Right atrium auricular region (tissue), 2 donors: ENCODE measurements around the gene ZNF335. TPM values are rescaled to one million over a fixed set of nuclear protein-coding genes. Genes with fewer than 3 reads are reported as not detected.
"Not testable (repeated sequence)": the region's sequence is repeated elsewhere in the genome, so short reads cannot be mapped to it uniquely, and the experiment has no call there.

Experiments used
- DNase-seq: peaks from one replicate; pipeline ENCODE4 v3.0.0-alpha.2; 2019; ENCODE audit warnings: low spot score
- H3K27ac ChIP-seq, 2 donors: fragments of 200-600 bp; sonication (generic); 1 replicate in 1 of 2; 2 replicates in 1 of 2; pipeline ENCODE4 v1.5.1; 2016 to 2019
- H3K27me3 ChIP-seq, 2 donors: fragments of 200-600 bp; sonication (generic); one replicate each; pipeline versions ENCODE4 v1.5.1 to v1.6.0; 2017 to 2019
- H3K36me3 ChIP-seq: fragments of 200-600 bp; sonication (generic); one replicate; pipeline ENCODE4 v1.5.1; 2016
- H3K4me1 ChIP-seq, 2 donors: fragments of 200-600 bp; sonication (generic); one replicate each; pipeline versions ENCODE4 v1.5.1 to v1.6.0; 2017 to 2019
- H3K4me3 ChIP-seq, 2 donors: fragments of 200-600 bp; sonication (generic); 1 replicate in 1 of 2; 2 replicates in 1 of 2; pipeline ENCODE4 v1.5.1; 2017 to 2019; ENCODE audit warnings: mild to moderate bottlenecking in 1 of 2, moderate library complexity in 1 of 2
- H3K9me3 ChIP-seq, 2 donors: fragments of 200-600 bp; sonication (generic); one replicate each; pipeline ENCODE4 v1.5.1; 2019
- total RNA-seq, 2 donors: library from RNA; depleted of rRNA; stranded (reverse); fragments of >200 nt; gene quantifications; one replicate each; pipeline ENCODE4 v1.1.0, GENCODE V29; 2016
- TF ChIP-seq, protein P1 (sequence below), 2 donors: fragments of 200-600 bp; sonication (generic); IDR thresholded peaks; one replicate each; pipeline ENCODE4 v1.5.1; 2019; ENCODE audit warnings: antibody characterized with exemption in 2 of 2

Gene ZNF335
- total RNA-seq, 2 donors from 2014 or later, result 6.6 to 12.1 TPM

DNA sequence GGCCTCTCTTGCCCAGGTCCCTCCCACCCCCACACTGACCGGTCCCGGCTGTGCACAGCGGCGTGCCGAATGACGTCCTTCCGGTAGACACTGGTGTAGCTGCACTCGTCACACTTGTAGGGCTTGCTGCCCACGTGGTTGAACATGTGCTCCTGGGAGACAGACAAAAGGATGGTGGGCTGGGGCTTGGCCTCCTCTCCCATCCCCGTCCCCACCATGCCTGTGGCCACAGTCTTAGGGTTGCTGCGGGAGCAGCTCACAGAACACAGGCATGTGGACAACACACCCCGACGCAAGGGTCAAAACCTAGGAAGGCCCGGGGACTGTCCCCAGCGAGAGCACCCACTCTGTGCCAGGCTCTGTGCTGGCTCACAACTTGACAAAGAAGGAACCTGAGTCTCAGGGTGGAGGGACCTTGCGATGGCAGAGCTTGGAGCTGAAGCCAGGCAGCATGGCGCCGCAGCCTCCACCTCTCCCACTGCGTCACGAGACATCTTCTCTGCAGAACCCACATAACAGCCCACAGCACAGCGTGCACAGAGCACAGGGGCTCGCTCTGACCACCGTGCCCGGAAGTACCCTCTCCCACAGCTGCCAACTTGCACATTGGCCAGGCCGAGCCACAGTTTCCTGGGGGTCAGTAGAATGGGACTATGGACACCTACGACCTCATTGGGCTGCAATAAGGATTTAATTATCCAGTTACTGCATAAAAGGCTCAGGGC lies 9.8 kb downstream of the ZNF335 start:
- H3K27ac ChIP-seq, result no peak overlapping the region
- DNase-seq, result no peak
- H3K4me1 ChIP-seq, result no peaks in the 10 kb centered on the region
- H3K4me3 ChIP-seq, result no peak overlapping the region
- no peaks in the 10 kb centered on the region for H3K27me3 ChIP-seq
- TF ChIP-seq, protein P1, sequence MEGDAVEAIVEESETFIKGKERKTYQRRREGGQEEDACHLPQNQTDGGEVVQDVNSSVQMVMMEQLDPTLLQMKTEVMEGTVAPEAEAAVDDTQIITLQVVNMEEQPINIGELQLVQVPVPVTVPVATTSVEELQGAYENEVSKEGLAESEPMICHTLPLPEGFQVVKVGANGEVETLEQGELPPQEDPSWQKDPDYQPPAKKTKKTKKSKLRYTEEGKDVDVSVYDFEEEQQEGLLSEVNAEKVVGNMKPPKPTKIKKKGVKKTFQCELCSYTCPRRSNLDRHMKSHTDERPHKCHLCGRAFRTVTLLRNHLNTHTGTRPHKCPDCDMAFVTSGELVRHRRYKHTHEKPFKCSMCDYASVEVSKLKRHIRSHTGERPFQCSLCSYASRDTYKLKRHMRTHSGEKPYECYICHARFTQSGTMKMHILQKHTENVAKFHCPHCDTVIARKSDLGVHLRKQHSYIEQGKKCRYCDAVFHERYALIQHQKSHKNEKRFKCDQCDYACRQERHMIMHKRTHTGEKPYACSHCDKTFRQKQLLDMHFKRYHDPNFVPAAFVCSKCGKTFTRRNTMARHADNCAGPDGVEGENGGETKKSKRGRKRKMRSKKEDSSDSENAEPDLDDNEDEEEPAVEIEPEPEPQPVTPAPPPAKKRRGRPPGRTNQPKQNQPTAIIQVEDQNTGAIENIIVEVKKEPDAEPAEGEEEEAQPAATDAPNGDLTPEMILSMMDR (IDR thresholded peaks at IDR 0.05), result no peak
- H3K9me3 ChIP-seq, result no peaks in the 10 kb centered on the region
- H3K36me3 ChIP-seq, result peaks cover 96% of the 10 kb centered on the region

DNA sequence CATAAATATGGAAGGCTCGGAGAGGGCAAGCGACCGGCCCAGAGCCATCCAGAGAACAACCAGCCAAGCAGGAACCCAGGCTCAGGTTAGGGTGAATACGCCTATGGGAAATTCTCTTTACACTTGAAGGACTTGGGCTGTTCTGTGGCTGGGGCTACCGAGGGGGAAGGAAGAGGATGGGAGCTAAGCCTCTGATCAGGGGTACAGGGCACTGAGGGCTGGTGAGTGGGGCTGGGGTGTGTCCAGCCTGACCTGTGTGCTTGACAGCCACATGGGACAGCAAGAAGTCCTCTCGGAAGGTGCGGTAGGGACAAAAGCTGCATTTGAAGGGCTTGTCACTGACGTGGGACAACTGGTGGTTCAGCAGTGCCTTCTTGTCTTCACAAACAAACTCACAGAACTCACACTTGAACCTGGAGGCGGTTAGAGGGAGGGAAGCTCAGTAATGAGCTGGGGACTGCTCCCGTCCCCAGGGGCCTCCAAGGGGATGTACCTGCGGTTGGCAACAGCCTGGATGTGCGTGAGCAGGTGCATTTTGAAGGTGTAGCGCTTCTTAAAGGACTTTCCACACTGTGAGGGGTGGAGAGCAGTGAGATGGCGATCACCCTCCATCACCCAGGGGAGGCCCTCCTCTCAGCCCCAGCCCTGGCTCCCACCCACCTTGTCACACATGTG lies 11.9 kb downstream of the ZNF335 start:
- H3K27ac ChIP-seq, result no peak overlapping the region
- no peaks in the 10 kb centered on the region for H3K9me3 ChIP-seq
- DNase-seq, result no peak
- peaks cover 95% of the 10 kb centered on the region for H3K36me3 ChIP-seq
- no peaks in the 10 kb centered on the region for H3K27me3 ChIP-seq
- no peak overlapping the region for H3K4me3 ChIP-seq
- no peaks in the 10 kb centered on the region for H3K4me1 ChIP-seq
- TF ChIP-seq, protein P1 (IDR thresholded peaks at IDR 0.05), result no peak

DNA sequence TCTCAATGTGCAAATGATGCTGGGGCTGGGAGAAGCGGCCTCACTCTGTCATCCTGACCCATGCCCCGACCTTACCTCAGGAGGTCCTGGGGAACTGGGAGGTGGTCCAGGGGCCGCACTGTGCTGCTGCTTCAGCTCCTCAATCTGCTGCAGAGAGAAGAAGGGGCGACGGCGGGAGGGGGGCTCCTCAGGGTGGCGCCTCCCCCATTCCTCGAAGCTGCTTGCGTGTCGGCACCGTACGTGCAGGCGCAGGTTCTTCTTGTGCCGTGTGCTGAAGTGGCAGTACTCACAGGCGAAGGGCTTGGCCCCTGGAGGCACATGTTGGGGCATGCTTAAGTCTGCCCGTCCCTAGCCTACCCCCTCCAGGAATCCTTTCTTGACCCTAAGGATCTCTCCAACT lies 12.9 kb downstream of the ZNF335 start:
- no peak overlapping the region for H3K4me3 ChIP-seq
- H3K36me3 ChIP-seq, result peaks cover 86% of the 10 kb centered on the region
- H3K9me3 ChIP-seq, result no peaks in the 10 kb centered on the region
- H3K27me3 ChIP-seq, result no peaks in the 10 kb centered on the region
- DNase-seq, result no peak
- H3K4me1 ChIP-seq, result no peaks in the 10 kb centered on the region
- no peak overlapping the region for H3K27ac ChIP-seq
- TF ChIP-seq, protein P1 (IDR thresholded peaks at IDR 0.05), result no peak

DNA sequence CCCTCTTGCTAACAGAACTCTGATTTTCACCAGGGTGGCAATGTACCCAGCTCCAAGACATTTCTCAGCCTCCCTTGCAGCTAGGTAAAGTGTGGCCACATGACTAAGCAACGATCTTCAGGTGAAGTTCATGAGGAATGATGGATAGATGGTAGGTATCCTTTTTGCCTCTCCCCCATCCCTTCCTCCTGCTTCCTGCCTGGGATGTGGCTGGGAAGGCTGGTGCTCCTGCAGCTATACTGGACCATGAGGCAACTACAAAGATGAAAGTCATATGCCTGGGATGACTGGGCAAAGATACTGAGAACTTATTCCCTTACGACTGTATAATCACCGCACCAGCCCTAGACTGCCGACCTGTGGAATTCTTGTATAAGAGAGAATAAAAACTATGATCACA lies 13.4 kb downstream of the ZNF335 start:
- H3K27ac ChIP-seq, result no peak overlapping the region
- no peaks in the 10 kb centered on the region for H3K4me1 ChIP-seq
- DNase-seq, result no peak
- no peak overlapping the region for H3K4me3 ChIP-seq
- TF ChIP-seq, protein P1 (IDR thresholded peaks at IDR 0.05), result no peak
- no peaks in the 10 kb centered on the region for H3K27me3 ChIP-seq
- H3K36me3 ChIP-seq, result peaks cover 83% of the 10 kb centered on the region
- no peaks in the 10 kb centered on the region for H3K9me3 ChIP-seq

DNA sequence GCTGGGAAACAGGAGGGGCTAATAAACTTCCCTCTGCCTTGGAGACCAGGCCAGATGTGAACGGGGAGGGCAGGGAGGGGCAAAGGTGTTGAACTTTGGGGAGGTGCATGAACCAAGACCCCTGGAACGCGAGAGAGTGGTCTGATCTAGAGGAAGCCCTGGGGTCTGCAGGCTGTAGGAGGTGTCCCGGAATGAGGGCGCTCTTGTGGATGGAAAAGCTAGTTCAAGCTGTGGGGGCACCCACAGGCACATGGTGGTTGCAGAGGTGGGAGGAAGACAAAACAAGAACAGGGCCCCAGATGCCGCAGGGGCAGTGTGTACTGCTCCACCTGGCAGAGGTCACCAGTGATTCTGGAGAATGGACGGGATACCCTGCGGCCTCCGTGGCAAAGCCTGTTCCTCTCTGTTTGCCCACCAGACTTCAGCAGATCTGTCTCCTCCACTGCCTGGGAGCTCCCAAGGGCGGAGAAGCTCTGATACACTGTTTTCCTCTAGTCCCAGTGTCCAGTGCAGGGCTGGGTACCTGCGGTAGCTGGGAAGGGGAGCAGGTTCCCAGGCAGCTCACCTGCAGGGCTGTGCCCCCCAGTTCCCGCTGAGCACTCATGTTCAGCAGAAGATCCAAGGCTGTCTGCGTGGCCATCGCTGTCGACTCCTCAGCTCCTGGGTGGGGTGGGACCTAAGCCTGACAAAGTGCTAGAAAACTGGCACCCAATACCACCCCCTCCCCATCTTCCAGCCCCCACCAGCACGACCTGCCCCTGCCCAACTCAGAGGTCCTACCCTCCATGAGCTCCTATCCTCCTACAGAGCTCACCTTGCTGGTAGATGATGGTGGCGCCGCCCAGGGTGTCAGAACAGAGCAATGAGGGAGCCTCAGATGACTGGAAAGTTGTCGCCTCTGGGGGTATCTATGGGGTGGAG lies 14.7 kb downstream of the ZNF335 start:
- H3K36me3 ChIP-seq, result peaks cover 84% of the 10 kb centered on the region
- H3K4me1 ChIP-seq, result no peaks in the 10 kb centered on the region
- H3K4me3 ChIP-seq, result no peak overlapping the region
- H3K9me3 ChIP-seq, result no peaks in the 10 kb centered on the region
- DNase-seq, result no peak
- TF ChIP-seq, protein P1 (IDR thresholded peaks at IDR 0.05), result no peak
- H3K27me3 ChIP-seq, result no peaks in the 10 kb centered on the region
- H3K27ac ChIP-seq, result no peak overlapping the region

DNA sequence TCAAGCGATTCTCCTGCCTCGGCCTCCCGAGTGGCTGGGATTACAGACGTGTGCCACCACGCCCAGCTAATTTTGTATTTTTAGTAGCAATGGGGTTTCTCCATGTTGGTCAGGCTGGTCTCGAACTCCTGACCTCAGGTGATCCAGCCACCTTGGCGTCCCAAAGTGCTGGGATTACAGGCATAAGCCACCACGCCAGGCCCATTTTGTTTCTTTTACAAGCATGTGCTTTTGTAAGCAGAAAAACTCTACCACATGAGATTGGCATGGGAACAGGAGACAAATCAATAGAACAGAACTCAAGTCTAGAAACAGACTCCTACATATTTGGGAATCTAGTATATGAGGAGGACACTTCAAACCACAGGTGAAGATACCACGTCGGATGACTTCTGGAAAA lies 15.7 kb downstream of the ZNF335 start:
- not testable (repeated sequence) for DNase-seq, H3K4me1 ChIP-seq, H3K9me3 ChIP-seq, H3K27ac ChIP-seq, H3K27me3 ChIP-seq, H3K4me3 ChIP-seq
- H3K36me3 ChIP-seq, result peaks cover 84% of the 10 kb centered on the region
